NT2/D1 (cell line): Measurements from ENCODE around the gene CACNG4.

ENCODE experiments used
- DNase-seq: peaks from one replicate; pipeline ENCODE4 v3.0.0-alpha.2; 2011; ENCODE audit warnings: low read depth, low spot score
- H3K27me3 ChIP-seq: 2 replicates; pipeline ENCODE4 v1.6.0; 2011; ENCODE audit warnings: mild to moderate bottlenecking; ENCODE audit not compliant: insufficient read length, insufficient read depth
- H3K36me3 ChIP-seq: 2 replicates; pipeline ENCODE4 v1.6.1; 2011; ENCODE audit warnings: mild to moderate bottlenecking, low read length, mixed read lengths; ENCODE audit not compliant: insufficient read depth, insufficient read length
- H3K4me1 ChIP-seq: 2 replicates; pipeline ENCODE4 v1.5.1; 2011; ENCODE audit not compliant: insufficient read depth, insufficient read length
- H3K4me3 ChIP-seq: 2 replicates; pipeline ENCODE4 v1.5.1; 2011; ENCODE audit warnings: low read depth; ENCODE audit not compliant: insufficient read length
- H3K9ac ChIP-seq: 2 replicates; pipeline ENCODE4 v1.6.0; 2011; ENCODE audit warnings: low read depth; ENCODE audit not compliant: insufficient read length
- H3K9me3 ChIP-seq: 2 replicates; pipeline ENCODE4 v1.5.1; 2011; ENCODE audit warnings: mild to moderate bottlenecking, low read length; ENCODE audit not compliant: insufficient read depth
- SUZ12 ChIP-seq: IDR thresholded peaks from 2 replicates; pipeline ENCODE4 v1.6.1; 2011; ENCODE audit not compliant: insufficient read length, insufficient read depth; ENCODE audit errors: extremely low read depth
- YY1 ChIP-seq: IDR thresholded peaks from 2 replicates; pipeline ENCODE4 v1.6.1; 2011; ENCODE audit not compliant: insufficient read length, insufficient read depth
- ZNF274 ChIP-seq: IDR thresholded peaks from 2 replicates; pipeline ENCODE4 v1.6.1; 2011; ENCODE audit warnings: mild to moderate bottlenecking, low read depth, low read length

The CACNG4 gene

GRCh38 chr17:66965801-66966262 lies 1.3 kb downstream of the CACNG4 start:
- Histone ChIP-seq H3K36me3 (peaks cover 31% of the 10 kb centered on the region), H3K9me3 (no peaks in the 10 kb centered on the region), H3K4me3 (peak overlapping the region; percentile 77), H3K9ac (peak overlapping the region; percentile 71), H3K4me1 (peaks cover 19% of the 10 kb centered on the region), H3K27me3 (peaks cover 38% of the 10 kb centered on the region)
- TF ChIP-seq SUZ12 (no peak), YY1 (no peak), ZNF274 (no peak)
- no peak for DNase-seq

GRCh38 chr17:66966298-66966697 lies 1.8 kb downstream of the CACNG4 start:
- H3K27me3 ChIP-seq, result peaks cover 38% of the 10 kb centered on the region
- H3K9ac ChIP-seq, result peak overlapping the region; percentile 3
- TF ChIP-seq ZNF274, result no peak
- TF ChIP-seq YY1, result no peak
- TF ChIP-seq SUZ12, result no peak
- H3K4me1 ChIP-seq, result peaks cover 22% of the 10 kb centered on the region
- H3K4me3 ChIP-seq, result peak overlapping the region; percentile 77
- H3K36me3 ChIP-seq, result peaks cover 31% of the 10 kb centered on the region
- DNase-seq, result no peak
- no peaks in the 10 kb centered on the region for H3K9me3 ChIP-seq

GRCh38 chr17:66966704-66967418 lies 2.4 kb downstream of the CACNG4 start:
- peak overlapping the region; percentile 7 for H3K9ac ChIP-seq
- peaks cover 31% of the 10 kb centered on the region for H3K36me3 ChIP-seq
- peaks cover 38% of the 10 kb centered on the region for H3K27me3 ChIP-seq
- DNase-seq, result no peak
- H3K4me1 ChIP-seq, result peaks cover 22% of the 10 kb centered on the region
- TF ChIP-seq SUZ12 (no peak), ZNF274 (no peak), YY1 (no peak)
- H3K4me3 ChIP-seq, result peak overlapping the region; percentile 77
- no peaks in the 10 kb centered on the region for H3K9me3 ChIP-seq

GRCh38 chr17:66967837-66968543 lies 3.5 kb downstream of the CACNG4 start:
- no peak for TF ChIP-seq ZNF274
- no peak for TF ChIP-seq SUZ12
- TF ChIP-seq YY1, result no peak
- DNase-seq, result no peak
- Histone ChIP-seq H3K4me3 (no peak overlapping the region), H3K9me3 (no peaks in the 10 kb centered on the region), H3K27me3 (peaks cover 35% of the 10 kb centered on the region), H3K4me1 (peaks cover 22% of the 10 kb centered on the region), H3K36me3 (peaks cover 31% of the 10 kb centered on the region), H3K9ac (no peak overlapping the region)

GRCh38 chr17:66968916-66969315 lies 4.4 kb downstream of the CACNG4 start:
- Histone ChIP-seq H3K36me3 (peaks cover 35% of the 10 kb centered on the region), H3K9ac (no peak overlapping the region), H3K4me3 (no peak overlapping the region), H3K4me1 (peaks cover 19% of the 10 kb centered on the region), H3K27me3 (peaks cover 28% of the 10 kb centered on the region), H3K9me3 (no peaks in the 10 kb centered on the region)
- TF ChIP-seq ZNF274 (no peak), SUZ12 (no peak), YY1 (no peak)
- DNase-seq, result no peak

- Histone ChIP-seq H3K4me1 (peaks cover 17% of the 10 kb centered on the region), H3K27me3 (peaks cover 22% of the 10 kb centered on the region), H3K36me3 (peaks cover 35% of the 10 kb centered on the region), H3K9me3 (no peaks in the 10 kb centered on the region), H3K9ac (no peak overlapping the region), H3K4me3 (no peak overlapping the region)
- no peak for DNase-seq
- TF ChIP-seq SUZ12 (no peak), ZNF274 (no peak), YY1 (no peak)
These were observed 5.6 kb downstream of the CACNG4 start for GRCh38 chr17:66970140-66970539.

GRCh38 chr17:66970797-66971196 lies 6.3 kb downstream of the CACNG4 start:
- peaks cover 21% of the 10 kb centered on the region for H3K27me3 ChIP-seq
- no peaks in the 10 kb centered on the region for H3K9me3 ChIP-seq
- no peak overlapping the region for H3K4me3 ChIP-seq
- TF ChIP-seq ZNF274, result no peak
- no peak for TF ChIP-seq SUZ12
- no peak for TF ChIP-seq YY1
- H3K4me1 ChIP-seq, result peaks cover 17% of the 10 kb centered on the region
- H3K36me3 ChIP-seq, result peaks cover 35% of the 10 kb centered on the region
- no peak overlapping the region for H3K9ac ChIP-seq
- DNase-seq, result no peak

- no peak for DNase-seq
- Histone ChIP-seq H3K36me3 (peaks cover 35% of the 10 kb centered on the region), H3K9ac (no peak overlapping the region), H3K4me3 (no peak overlapping the region), H3K9me3 (no peaks in the 10 kb centered on the region), H3K4me1 (peaks cover 15% of the 10 kb centered on the region), H3K27me3 (peaks cover 17% of the 10 kb centered on the region)
- TF ChIP-seq SUZ12 (no peak), ZNF274 (no peak), YY1 (no peak)
These were observed 6.8 kb downstream of the CACNG4 start for GRCh38 chr17:66971264-66971663.
